Kidney (tissue), 14 donors: ENCODE measurements around the gene RTP3. TPM values are rescaled to one million over a fixed set of nuclear protein-coding genes. Genes with fewer than 3 reads are reported as not detected.
A peak's percentile ranks its signal among the peaks of the same experiment; 100 is the strongest.
"Not testable (repeated sequence)": the region's sequence is repeated elsewhere in the genome, so short reads cannot be mapped to it uniquely, and the experiment has no call there.

Experiments used
- DNase-seq, 5 donors: peaks; one replicate each; pipeline ENCODE4 v3.0.0-alpha.2; 2013 to 2020
- FAIRE-seq: peaks from 2 replicates; lab custom pipeline; 2012; peaks lifted over from hg19 to GRCh38; lab: Jason Lieb, UNC
- H3K27ac ChIP-seq, 2 donors: one replicate each; pipeline ENCODE4 v1.7.0; 2013; ENCODE audit warnings: low read depth in 2 of 2, low read length in 2 of 2, inconsistent platforms in 1 of 2
- H3K27me3 ChIP-seq: one replicate; pipeline ENCODE4 v1.7.1; 2013; ENCODE audit warnings: low read length, inconsistent platforms; ENCODE audit not compliant: control insufficient read depth, insufficient read depth
- H3K36me3 ChIP-seq, 3 donors: one replicate each; pipeline versions ENCODE4 v1.7.0 to v1.7.1; 2013; ENCODE audit warnings: low read length in 3 of 3, control low read depth in 1 of 3, inconsistent platforms in 1 of 3; ENCODE audit not compliant: insufficient read depth in 3 of 3, control insufficient read depth in 2 of 3
- H3K4me1 ChIP-seq, 3 donors: one replicate each; pipeline versions ENCODE4 v1.7.0 to v1.7.1; 2013; ENCODE audit warnings: low read length in 3 of 3, inconsistent platforms in 1 of 3, low read depth in 1 of 3; ENCODE audit not compliant: control insufficient read depth in 2 of 3, insufficient read depth in 2 of 3
- H3K4me3 ChIP-seq, 3 donors: one replicate each; pipeline versions ENCODE4 v1.7.0 to v1.8.1; 2013; ENCODE audit warnings: low read length in 3 of 3, control low read depth in 1 of 3, inconsistent platforms in 1 of 3
- H3K9ac ChIP-seq, 3 donors: one replicate each; pipeline versions ENCODE4 v1.7.0 to v1.7.1; 2013; ENCODE audit warnings: low read length in 3 of 3, control low read depth in 1 of 3, inconsistent platforms in 1 of 3
- H3K9me3 ChIP-seq, 3 donors: one replicate each; pipeline versions ENCODE4 v1.7.0 to v1.7.1; 2013; ENCODE audit warnings: low read length in 3 of 3, control low read depth in 1 of 3, inconsistent platforms in 1 of 3; ENCODE audit not compliant: control insufficient read depth in 2 of 3, insufficient read depth in 1 of 3
- CTCF ChIP-seq: IDR thresholded peaks from 3 replicates; pipeline ENCODE4 v1.5.1; 2012; ENCODE audit warnings: mild to moderate bottlenecking, moderate library complexity, borderline replicate concordance; ENCODE audit not compliant: insufficient read depth; ENCODE audit errors: extremely low read depth
- intact Hi-C: fragments of 100-400 bp; cut with DNase I; formaldehyde crosslinking; loops from one replicate; pipeline ENCODE4 v1.11.1; 2022
- polyA plus RNA-seq: library from polyadenylated mRNA; stranded (reverse); fragments of 350-450 nt; fragmentation: Illumina TruSeq; extraction: RNeasy Lipid Tissue Mini Kit (QIAGEN cat#74804); gene quantifications from one replicate; pipeline ENCODE4 v1.2.3, GENCODE V29; 2014; ENCODE audit warnings: low read depth, low replicate concordance; ENCODE audit not compliant: insufficient read depth
- total RNA-seq: library from RNA; stranded (reverse); fragmentation: NEBNext Ultra II Directional; extraction: Animal tissue kit (Norgen Biotek cat#: 25700); gene quantifications from one replicate; pipeline ENCODE4 v1.2.1, GENCODE V29; 2021
- donor health status: control.
- donor health status: control.
- donor health status: control.
- donor health status: control.
- donor health status: control.
- donor health status: DM: yes; HTN: yes; CAD: no.
- donor health status: Normal renal cell carcinoma (clear cell type).

The RTP3 gene
- total and polyA plus RNA-seq, 2 donors from 2014 or later = 0.30 TPM; not detected in 1

- H3K9ac ChIP-seq = no peak overlapping the region
- no peaks in the 10 kb centered on the region for H3K9me3 ChIP-seq
- peak; percentile 99 for FAIRE-seq
- no peak for TF ChIP-seq CTCF
- no peak overlapping the region for H3K4me3 ChIP-seq
- no peak overlapping the region for H3K27ac ChIP-seq
- no peaks in the 10 kb centered on the region for H3K4me1 ChIP-seq
- intact Hi-C loops = no loop called here
- H3K36me3 ChIP-seq = no peaks in the 10 kb centered on the region
- H3K27me3 ChIP-seq = no peaks in the 10 kb centered on the region
- DNase-seq = no peak
These were observed 22.2 kb downstream of the RTP3 start for GRCh38 chr3:46519952-46520351.

DNA sequence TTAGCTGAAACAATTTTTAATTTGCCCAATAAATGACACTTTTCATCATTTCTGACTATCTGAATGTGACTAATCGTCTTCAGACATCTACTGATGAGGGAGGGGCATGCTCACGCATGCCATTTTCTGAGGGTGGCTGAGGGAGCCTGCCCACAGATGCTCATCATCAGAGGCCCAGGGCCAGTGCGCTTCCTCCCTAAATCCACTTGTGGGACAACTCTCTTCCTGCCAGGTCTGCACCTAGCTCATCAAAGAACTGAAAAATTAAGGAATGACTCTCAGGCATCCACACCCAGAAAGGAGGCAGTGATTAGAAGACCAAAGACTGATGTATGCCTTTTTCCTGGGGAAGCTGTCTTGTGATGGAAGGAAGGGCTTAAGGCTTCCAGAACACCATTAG lies 22.8 kb downstream of the RTP3 start:
- DNase-seq = no peak
- Histone ChIP-seq H3K4me3 (no peak overlapping the region), H3K9me3 (no peaks in the 10 kb centered on the region), H3K4me1 (no peaks in the 10 kb centered on the region), H3K27me3 (no peaks in the 10 kb centered on the region), H3K27ac (no peak overlapping the region), H3K36me3 (no peaks in the 10 kb centered on the region), H3K9ac (no peak overlapping the region)
- TF ChIP-seq CTCF = no peak
- no peak for FAIRE-seq
- intact Hi-C loops = no loop called here

- DNase-seq = no peak
- Histone ChIP-seq H3K9ac (no peak overlapping the region), H3K27ac (no peak overlapping the region), H3K4me3 (no peak overlapping the region), H3K36me3 (no peaks in the 10 kb centered on the region), H3K9me3 (no peaks in the 10 kb centered on the region), H3K27me3 (no peaks in the 10 kb centered on the region), H3K4me1 (no peaks in the 10 kb centered on the region)
- intact Hi-C loops = no loop called here
- no peak for FAIRE-seq
- TF ChIP-seq CTCF = no peak
These were observed 23.3 kb downstream of the RTP3 start for GRCh38 chr3:46521096-46521495.

DNA sequence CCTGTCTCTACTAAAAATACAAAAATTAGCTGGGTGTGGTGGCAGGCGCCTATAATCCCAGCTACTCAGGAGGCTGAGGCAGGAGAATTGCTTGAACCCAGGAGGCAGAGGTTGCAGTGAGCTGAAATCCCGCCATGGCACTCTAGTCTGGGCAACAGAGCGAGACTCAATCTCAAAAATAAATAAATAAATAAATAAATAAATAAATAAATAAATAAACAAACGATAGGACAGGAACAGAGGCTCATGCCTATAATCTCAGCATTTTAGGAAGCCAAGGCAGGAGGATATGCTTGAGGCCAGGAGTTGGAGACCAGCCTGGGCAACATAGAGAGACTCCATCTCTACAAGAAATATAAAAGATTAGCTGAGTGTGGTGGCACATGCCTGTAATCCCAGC lies 24.4 kb downstream of the RTP3 start:
- FAIRE-seq, intact Hi-C loops: not testable (repeated sequence)

More for the DNA sequence above, 24.4 kb downstream of the RTP3 start:
- not testable (repeated sequence) for H3K4me3 ChIP-seq, DNase-seq, H3K27ac ChIP-seq, H3K27me3 ChIP-seq, H3K36me3 ChIP-seq, H3K9ac ChIP-seq, H3K9me3 ChIP-seq, H3K4me1 ChIP-seq
